ENCODE measurements around the gene TBCD. TPM values are rescaled to one million over a fixed set of nuclear protein-coding genes. Genes with fewer than 3 reads are reported as not detected.
A peak's percentile ranks its signal among the peaks of the same experiment; 100 is the strongest.

Gene TBCD
- total and polyA plus RNA-seq, 9 of the 15 experiments (the other 6 are each of a cell fraction or from before 2014, with no cell fraction given): 8.9 to 98.5 (median 28.0) TPM

DNA sequence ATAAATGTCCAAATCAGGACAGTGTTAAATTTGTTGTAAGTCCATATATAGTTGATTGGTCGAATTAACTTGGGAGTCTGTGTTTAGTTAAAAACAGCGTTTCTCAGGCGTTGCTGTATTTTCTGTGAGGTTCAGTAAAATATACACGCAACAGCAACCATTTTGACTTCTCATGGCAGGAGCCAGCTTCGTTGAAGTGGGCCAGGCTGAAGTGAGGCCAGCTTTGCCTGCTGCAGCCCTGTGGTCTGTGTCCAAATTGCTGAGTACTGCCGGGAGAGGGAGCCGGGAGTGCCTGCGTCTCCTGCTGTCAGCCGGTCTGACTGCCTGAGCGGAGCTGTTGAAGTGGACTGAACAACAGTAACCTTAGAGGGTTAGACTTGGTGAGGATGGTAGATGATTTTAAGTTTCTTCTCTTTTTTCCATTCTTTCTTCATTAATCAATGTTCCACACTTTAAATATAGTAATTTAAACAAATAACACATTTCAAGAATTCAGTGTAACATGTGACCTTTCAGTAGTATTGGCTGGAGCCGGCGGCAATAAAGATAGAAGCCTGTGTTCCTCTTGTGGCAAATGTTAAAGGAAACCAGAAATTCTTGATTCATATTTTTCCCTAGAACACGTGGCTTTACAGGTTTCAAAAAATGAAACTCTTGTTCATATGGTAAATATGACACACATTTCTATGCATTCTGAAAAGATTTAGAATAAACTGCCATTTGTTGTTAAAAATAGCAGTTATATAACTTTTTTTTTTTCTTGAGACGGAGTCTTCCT is 124.9 kb downstream of the TBCD start (continued):
- TF ChIP-seq THAP12 (CRISPR knock-in tag; IDR thresholded peaks at IDR 0.05): no peak
- no peak for TF ChIP-seq ZBTB1 (CRISPR knock-in tag; IDR thresholded peaks at IDR 0.05; ENCODE audit: borderline replicate concordance, low read depth)
- TF ChIP-seq PKNOX1 (IDR thresholded peaks at IDR 0.05): peak; percentile 53; the same call in 1 of the 2 replicates
- peak; percentile 95 for TF ChIP-seq ZNF592 (IDR thresholded peaks at IDR 0.05)
- TF ChIP-seq SNIP1 (IDR thresholded peaks at IDR 0.05; ENCODE audit: low read depth): no peak
- TF ChIP-seq CBX2 (IDR thresholded peaks at IDR 0.05; ENCODE audit: insufficient read depth, low read length, poor library complexity, severe bottlenecking): no peak
- no peak for TF ChIP-seq CBX8 (IDR thresholded peaks at IDR 0.05; ENCODE audit: borderline replicate concordance, extremely low read depth, low read depth, low read length, poor library complexity, severe bottlenecking)
- TF ChIP-seq ZNF354B (CRISPR knock-in tag; IDR thresholded peaks at IDR 0.05): no peak
- TF ChIP-seq ZNF146 (CRISPR knock-in tag; IDR thresholded peaks at IDR 0.05; ENCODE audit: unreplicated experiment): no peak
- no peak for TF ChIP-seq SREBF2 (CRISPR knock-in tag; IDR thresholded peaks at IDR 0.05)
- TF ChIP-seq MCM7 (IDR thresholded peaks at IDR 0.05): no peak
- TF ChIP-seq ZBTB17 (CRISPR knock-in tag; IDR thresholded peaks at IDR 0.05): no peak
- 0 out of 2 replicates have a peak, but pooled peaks have one; percentile 25 for TF ChIP-seq RAD51 (IDR thresholded peaks at IDR 0.05; ENCODE audit: borderline replicate concordance, low read depth)
- no peak for TF ChIP-seq SAP30 (IDR thresholded peaks at IDR 0.05; ENCODE audit: borderline replicate concordance, insufficient read depth, low read depth, low read length, poor library complexity, severe bottlenecking)
- peak; percentile 13 for TF ChIP-seq TAF1 (IDR thresholded peaks at IDR 0.05; ENCODE audit: control insufficient read depth, extremely low read depth, insufficient read depth, low read length, severe bottlenecking)
- TF ChIP-seq LCOR (CRISPR knock-in tag; IDR thresholded peaks at IDR 0.05): 0 out of 2 replicates have a peak, but pooled peaks have one; percentile 56
